ENCODE measurements around the gene PLEKHH2.
"Not testable (repeated sequence)": the region's sequence is repeated elsewhere in the genome, so short reads cannot be mapped to it uniquely, and the experiment has no call there.

PLEKHH2 gene

GRCh38 chr2:43717322-43717721, 80.3 kb downstream of the PLEKHH2 start:
- DNase-seq (ENCODE audit: low read depth in 2 of 2) = no peak

GRCh38 chr2:43718530-43719124, 81.6 kb downstream of the PLEKHH2 start:
- DNase-seq (ENCODE audit: low read depth in 2 of 2) = no peak

- no peak for DNase-seq (ENCODE audit: low read depth in 2 of 2)
Observed at GRCh38 chr2:43724728-43725526, 87.9 kb downstream of the PLEKHH2 start.

GRCh38 chr2:43725711-43726246, 88.7 kb downstream of the PLEKHH2 start:
- DNase-seq (ENCODE audit: low read depth in 2 of 2) = no peak

- not testable (repeated sequence) for DNase-seq (ENCODE audit: low read depth in 2 of 2)
Observed at GRCh38 chr2:43726961-43727633, 90.0 kb downstream of the PLEKHH2 start.

- DNase-seq (ENCODE audit: low read depth in 2 of 2) = no peak
Observed at GRCh38 chr2:43727634-43728014, 90.6 kb downstream of the PLEKHH2 start.

GRCh38 chr2:43729491-43730174, 92.6 kb downstream of the PLEKHH2 start:
- DNase-seq (ENCODE audit: low read depth in 2 of 2) = no peak

GRCh38 chr2:43731211-43731610, 94.2 kb downstream of the PLEKHH2 start:
- DNase-seq (ENCODE audit: low read depth in 2 of 2) = no peak

GRCh38 chr2:43736637-43737036, 99.6 kb downstream of the PLEKHH2 start:
- no peak for DNase-seq (ENCODE audit: low read depth in 2 of 2)

GRCh38 chr2:43737097-43737854, 100.2 kb downstream of the PLEKHH2 start:
- DNase-seq (ENCODE audit: low read depth in 2 of 2) = no peak

GRCh38 chr2:43737855-43738254, 100.8 kb downstream of the PLEKHH2 start:
- DNase-seq (ENCODE audit: low read depth in 2 of 2) = no peak

- DNase-seq (ENCODE audit: low read depth in 2 of 2) = no peak
Observed at GRCh38 chr2:43738257-43738656, 101.2 kb downstream of the PLEKHH2 start.

GRCh38 chr2:43743706-43744105, 106.6 kb downstream of the PLEKHH2 start:
- DNase-seq (ENCODE audit: low read depth in 2 of 2) = no peak

- DNase-seq (ENCODE audit: low read depth in 2 of 2) = no peak
Observed at GRCh38 chr2:43745457-43745856, 108.4 kb downstream of the PLEKHH2 start.

GRCh38 chr2:43748333-43748732, 111.3 kb downstream of the PLEKHH2 start:
- DNase-seq (ENCODE audit: low read depth in 2 of 2) = no peak

- no peak for DNase-seq (ENCODE audit: low read depth in 2 of 2)
Observed at GRCh38 chr2:43749583-43749982, 112.5 kb downstream of the PLEKHH2 start.

GRCh38 chr2:43751476-43751990, 114.5 kb downstream of the PLEKHH2 start:
- DNase-seq (ENCODE audit: low read depth in 2 of 2) = no peak

- DNase-seq (ENCODE audit: low read depth in 2 of 2) = no peak
Observed at GRCh38 chr2:43752302-43752701, 115.2 kb downstream of the PLEKHH2 start.

GRCh38 chr2:43754180-43754579, 117.1 kb downstream of the PLEKHH2 start:
- DNase-seq (ENCODE audit: low read depth in 2 of 2) = no peak

GRCh38 chr2:43758739-43759138, 121.7 kb downstream of the PLEKHH2 start:
- no peak for DNase-seq (ENCODE audit: low read depth in 2 of 2)

- no peak for DNase-seq (ENCODE audit: low read depth in 2 of 2)
Observed at GRCh38 chr2:43759195-43759594, 122.1 kb downstream of the PLEKHH2 start.

All from stimulated activated CD8-positive, alpha-beta memory T cell treated with anti-CD3 and anti-CD28 coated beads, Interleukin-15, amount 100 ng/mL, for 4 hours (primary cell).